ENCODE data around the gene AEN. TPM values are rescaled to one million over a fixed set of nuclear protein-coding genes. Genes with fewer than 3 reads are reported as not detected.

Gene AEN
- total RNA-seq: 7.5 TPM

GRCh38 chr15:88620995-88621772 is at the start of gene AEN:
Gene AEN (plus strand): TSS chr15:88621340. CDS start chr15:88626210, 4,870 bp downstream.

GRCh38 chr15:88638626-88639372 is 17.7 kb downstream of the AEN start, which contains the start of gene ISG20:
Gene ISG20 (plus strand): TSS chr15:88639016. CDS start chr15:88639367, 351 bp downstream.

Other genes starting within 250 kb of the AEN start
- 19.1 TPM for gene MRPL46, start 154.0 kb upstream of the AEN start, total RNA-seq
- gene MRPS11, start 153.6 kb upstream of the AEN start, total RNA-seq: 19.4 TPM
- gene DET1, start 74.7 kb upstream of the AEN start, total RNA-seq: 31.2 TPM
- 6.5 TPM for gene ISG20, start 17.7 kb downstream of the AEN start, total RNA-seq
- 44.0 TPM for gene ACAN, start 182.1 kb downstream of the AEN start, total RNA-seq

Measured in camera-type eye (tissue), 1 donor.